Measurements from ENCODE around the gene HYI. TPM values are rescaled to one million over a fixed set of nuclear protein-coding genes. Genes with fewer than 3 reads are reported as not detected.

HYI gene
- total RNA-seq, 2 donors from 2014 or later, result 9.9 to 10.6 TPM

DNA sequence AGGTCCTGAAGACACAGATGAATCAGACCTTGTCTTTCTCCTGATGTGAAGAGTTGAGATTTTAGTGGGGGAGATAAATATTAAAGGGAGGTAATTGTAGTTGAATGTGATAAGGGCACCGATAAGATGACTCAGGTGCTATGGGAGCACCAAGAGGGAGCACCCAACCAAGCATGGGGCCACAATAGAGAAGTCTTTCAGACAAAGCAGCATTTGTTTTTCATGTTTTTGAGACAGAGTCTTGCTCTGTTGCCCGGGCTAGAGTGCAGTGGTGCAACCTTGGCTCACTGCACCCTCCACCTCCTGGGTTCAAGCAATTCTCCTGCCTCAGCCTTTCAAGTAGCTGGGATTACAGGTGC is 47.9 kb downstream of the HYI start:
- ATAC-seq (replicated peaks in 1 of 2), result no peak
- Mint-ChIP-seq H3K9me3 (no peaks in the 10 kb centered on the region), H3K27ac (no peak overlapping the region), H3K4me3 (no peak overlapping the region), H3K27me3 (ENCODE audit: low read depth) (no peaks in the 10 kb centered on the region), H3K4me1 (ENCODE audit: low read depth) (peaks cover 8% of the 10 kb centered on the region), H3K36me3 (ENCODE audit: insufficient read depth in 2 of 2) (peaks cover 13 to 22% of the 10 kb centered on the region in 2 donors)
- no peak for DNase-seq

DNA sequence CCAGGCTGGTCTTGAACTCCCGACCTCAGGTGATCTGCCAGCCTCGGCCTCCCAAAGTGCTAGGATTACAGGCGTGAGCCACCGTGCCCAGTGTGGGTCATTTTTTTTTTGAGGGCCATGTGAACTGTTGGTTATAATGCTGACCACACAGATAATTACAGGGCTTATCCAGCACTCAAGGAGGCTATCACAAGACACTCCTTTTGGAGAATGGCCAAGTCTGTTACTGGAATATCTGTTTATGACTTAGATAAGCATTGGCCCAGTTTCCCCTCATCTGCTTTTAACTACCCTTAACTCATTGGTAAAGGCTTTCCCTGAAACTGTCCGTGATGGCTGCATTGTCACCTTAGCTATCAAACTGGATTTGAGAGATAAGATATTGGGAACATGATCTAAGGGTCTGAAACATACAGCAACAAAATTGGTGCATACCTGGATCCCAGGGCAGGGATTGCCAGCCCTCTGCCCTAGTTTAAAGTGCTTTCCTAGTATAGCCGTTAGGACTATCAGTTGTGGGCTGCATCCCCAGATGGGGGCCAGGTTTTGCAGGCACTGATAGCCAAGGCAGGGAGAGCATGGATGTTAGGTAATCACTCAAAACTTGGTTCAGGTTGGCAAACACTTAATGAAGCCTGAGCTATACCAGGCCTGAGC is 48.4 kb downstream of the HYI start:
- H3K9me3 Mint-ChIP-seq, result no peaks in the 10 kb centered on the region
- no peaks in the 10 kb centered on the region for H3K27me3 Mint-ChIP-seq (ENCODE audit: low read depth)
- peaks cover 13 to 22% of the 10 kb centered on the region in 2 donors for H3K36me3 Mint-ChIP-seq (ENCODE audit: insufficient read depth in 2 of 2)
- peaks cover 8% of the 10 kb centered on the region for H3K4me1 Mint-ChIP-seq (ENCODE audit: low read depth)
- DNase-seq (no peak), ATAC-seq (replicated peaks in 1 of 2) (no peak)
- no peak overlapping the region for H3K4me3 Mint-ChIP-seq
- H3K27ac Mint-ChIP-seq, result no peak overlapping the region

DNA sequence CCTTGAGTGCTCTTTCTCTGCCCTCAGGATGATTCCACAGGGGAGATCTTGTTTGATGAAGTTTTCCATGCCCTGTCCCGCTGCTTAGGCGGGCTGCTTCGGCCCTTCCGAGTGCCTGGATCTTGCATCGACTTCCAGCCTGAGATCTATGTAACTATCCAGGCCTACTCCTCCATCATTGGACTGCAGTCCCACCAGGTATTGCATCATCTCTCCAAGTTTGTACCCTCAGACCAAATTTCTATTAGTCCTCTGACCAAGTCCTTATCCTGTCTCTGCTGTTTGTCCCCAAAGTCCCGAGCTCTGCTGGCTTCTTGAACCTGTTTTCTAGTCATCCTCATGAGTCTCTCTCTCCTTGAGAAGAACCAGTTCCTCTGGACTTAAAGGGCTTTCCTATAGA is 49.4 kb downstream of the HYI start:
- H3K27ac Mint-ChIP-seq, result no peak overlapping the region
- DNase-seq (no peak), ATAC-seq (replicated peaks in 1 of 2) (no peak)
- H3K4me3 Mint-ChIP-seq, result no peak overlapping the region
- no peaks in the 10 kb centered on the region for H3K27me3 Mint-ChIP-seq (ENCODE audit: low read depth)
- no peaks in the 10 kb centered on the region for H3K9me3 Mint-ChIP-seq
- H3K36me3 Mint-ChIP-seq (ENCODE audit: insufficient read depth in 2 of 2), result peaks cover 13 to 21% of the 10 kb centered on the region in 2 donors
- H3K4me1 Mint-ChIP-seq (ENCODE audit: low read depth), result peaks cover 8% of the 10 kb centered on the region

DNA sequence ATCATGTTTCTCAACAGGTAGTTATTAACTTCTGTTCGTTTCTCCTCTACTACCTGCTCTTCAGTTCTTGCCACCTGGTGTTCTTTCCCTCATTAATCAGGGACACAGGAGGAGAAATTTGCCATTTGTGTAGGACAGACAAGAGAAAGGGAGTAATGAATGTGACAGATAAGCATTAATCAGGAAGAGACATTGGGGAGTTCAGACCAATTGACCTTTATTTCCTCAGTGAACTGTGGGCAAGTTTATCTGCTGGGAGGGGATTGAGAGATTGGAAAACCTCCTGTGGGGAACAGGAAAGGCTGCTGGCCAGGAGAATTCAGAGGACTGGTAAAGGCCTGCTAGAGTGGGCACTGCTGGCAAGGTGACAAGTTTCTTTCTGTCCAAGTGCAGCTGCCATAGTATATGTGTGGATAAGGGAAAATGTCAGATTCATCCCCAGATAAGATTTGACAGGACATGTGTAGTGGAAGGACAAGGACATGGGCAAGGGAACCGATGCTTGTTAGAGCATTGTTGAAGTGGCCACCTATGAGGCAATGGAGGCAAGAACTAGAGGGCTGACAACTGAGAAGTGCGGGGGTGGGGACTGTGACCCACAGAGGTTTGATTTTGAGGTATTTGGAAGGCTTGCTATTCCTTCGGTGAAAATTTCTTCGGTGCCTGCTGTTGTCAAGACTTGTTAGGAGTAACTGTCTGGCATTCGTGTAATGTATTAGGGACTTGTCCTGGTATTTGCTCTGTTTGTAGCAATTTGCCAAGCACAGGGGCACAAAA is 51.5 kb downstream of the HYI start:
- peaks cover 8% of the 10 kb centered on the region for H3K4me1 Mint-ChIP-seq (ENCODE audit: low read depth)
- H3K27ac Mint-ChIP-seq, result no peak overlapping the region
- peaks cover 8 to 15% of the 10 kb centered on the region in 2 donors for H3K36me3 Mint-ChIP-seq (ENCODE audit: insufficient read depth in 2 of 2)
- DNase-seq (no peak), ATAC-seq (replicated peaks in 1 of 2) (no peak)
- H3K27me3 Mint-ChIP-seq (ENCODE audit: low read depth), result no peaks in the 10 kb centered on the region
- no peaks in the 10 kb centered on the region for H3K9me3 Mint-ChIP-seq
- no peak overlapping the region for H3K4me3 Mint-ChIP-seq

Other genes starting within 250 kb of the HYI start
- not detected for gene TMEM125, start 183.9 kb downstream of the HYI start, total RNA-seq
- gene C1orf210, start 168.3 kb downstream of the HYI start, total RNA-seq, result under 1 TPM in 1 of 2 donors, not detected in 1; 0.38 TPM
- under 1 TPM; 0.42 to 0.65 TPM for gene TIE1, start 152.9 kb downstream of the HYI start, total RNA-seq
- not detected for gene MPL, start 116.1 kb downstream of the HYI start, total RNA-seq
- 100 to 1,000 TPM; 108 to 163 TPM for gene CDC20, start 95.0 kb downstream of the HYI start, total RNA-seq
- 10 to 100 TPM; 58.4 to 75.7 TPM for gene ELOVL1, start 85.9 kb downstream of the HYI start, total RNA-seq
- 10 to 100 TPM; 64.2 to 71.1 TPM for gene MED8, start 64.1 kb downstream of the HYI start, total RNA-seq
- 10 to 100 TPM; 51.4 to 51.6 TPM for gene SZT2, start 64.0 kb downstream of the HYI start, total RNA-seq
- gene PTPRF, start 77.0 kb upstream of the HYI start, total RNA-seq, result 1 to 10 TPM; 2.2 to 6.2 TPM
- 10 to 100 TPM; 54.0 to 60.5 TPM for gene KDM4A, start 196.2 kb upstream of the HYI start, total RNA-seq